Neural crest cell (in vitro differentiated cells): Measurements from ENCODE around the gene LRRIQ4. TPM values are rescaled to one million over a fixed set of nuclear protein-coding genes. Genes with fewer than 3 reads are reported as not detected.

Source experiments
- DNase-seq: peaks from one replicate; pipeline ENCODE4 v3.0.0; 2021; ENCODE audit warnings: low read depth, mixed read lengths, low spot score
- H3K27ac Mint-ChIP-seq: one replicate; pipeline ENCODE4 v1.8.0; 2021; ENCODE audit warnings: mild to moderate bottlenecking, mixed read lengths; ENCODE audit not compliant: unreplicated experiment
- H3K27me3 Mint-ChIP-seq: 2 replicates; pipeline ENCODE4 v1.8.0; 2021; ENCODE audit warnings: low read depth, mild to moderate bottlenecking, mixed read lengths
- H3K36me3 Mint-ChIP-seq: 2 replicates; pipeline ENCODE4 v1.8.0; 2021; ENCODE audit warnings: low read depth, mild to moderate bottlenecking, mixed read lengths
- H3K4me1 Mint-ChIP-seq: 2 replicates; pipeline ENCODE4 v1.8.0; 2021; ENCODE audit warnings: mixed read lengths
- H3K4me3 Mint-ChIP-seq: one replicate; pipeline ENCODE4 v1.8.0; 2021; ENCODE audit warnings: mild to moderate bottlenecking, mixed read lengths
- H3K9me3 Mint-ChIP-seq: 2 replicates; pipeline ENCODE4 v1.8.0; 2021; ENCODE audit warnings: mixed read lengths
- CTCF ChIP-seq: fragments of 200-600 bp; sonication (generic); conservative IDR thresholded peaks from 2 replicates; pipeline ENCODE4 v1.5.0; 2021; ENCODE audit warnings: antibody characterized with exemption, mild to moderate bottlenecking
- total RNA-seq: library from RNA; stranded (reverse); gene quantifications from 2 replicates; pipeline ENCODE4 v1.2.1, GENCODE V29; 2021

LRRIQ4 gene
- total RNA-seq, 1 donor from 2014 or later: 0.12 TPM

DNA sequence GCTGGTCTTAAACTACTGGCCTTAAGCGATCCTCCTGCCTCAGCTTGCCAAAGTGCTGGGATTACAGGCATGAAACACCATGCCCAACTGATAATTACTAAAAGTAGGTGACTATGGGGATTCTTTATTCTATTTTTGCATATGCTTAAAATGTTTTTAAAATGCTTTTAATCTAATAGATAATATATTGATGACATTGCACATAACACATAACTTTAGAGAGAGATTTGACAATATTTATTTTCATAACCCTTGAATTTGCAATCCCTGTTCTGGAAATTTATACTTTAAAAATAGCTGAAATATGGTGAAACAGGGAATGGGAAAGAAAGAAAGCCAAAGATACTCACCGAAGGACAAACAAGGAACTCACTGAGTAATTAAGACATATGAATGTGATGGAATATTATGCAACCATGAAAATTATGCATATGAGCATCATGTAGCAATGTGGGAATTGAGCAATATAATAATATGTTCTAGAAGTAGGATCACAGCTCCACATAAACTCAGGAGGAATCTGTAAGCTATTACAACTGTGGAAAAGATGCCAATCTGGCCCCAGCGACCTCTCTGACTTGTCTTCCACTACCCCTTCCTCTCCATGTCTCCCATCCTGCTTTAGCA, 55.0 kb downstream of the LRRIQ4 start:
- H3K36me3 Mint-ChIP-seq: no peaks in the 10 kb centered on the region
- no peak for TF ChIP-seq CTCF
- no peak overlapping the region for H3K4me3 Mint-ChIP-seq
- H3K27ac Mint-ChIP-seq: no peak overlapping the region
- no peak for DNase-seq
- H3K9me3 Mint-ChIP-seq: peaks cover 4% of the 10 kb centered on the region
- peaks cover 4% of the 10 kb centered on the region for H3K4me1 Mint-ChIP-seq
- no peaks in the 10 kb centered on the region for H3K27me3 Mint-ChIP-seq

- DNase-seq: no peak
- H3K27ac Mint-ChIP-seq: no peak overlapping the region
- peaks cover 4% of the 10 kb centered on the region for H3K9me3 Mint-ChIP-seq
- no peak overlapping the region for H3K4me3 Mint-ChIP-seq
- no peaks in the 10 kb centered on the region for H3K27me3 Mint-ChIP-seq
- no peaks in the 10 kb centered on the region for H3K36me3 Mint-ChIP-seq
- TF ChIP-seq CTCF: no peak
- H3K4me1 Mint-ChIP-seq: peaks cover 4% of the 10 kb centered on the region
Measured at GRCh38 chr3:169868369-169868768, 55.7 kb downstream of the LRRIQ4 start.

- no peaks in the 10 kb centered on the region for H3K36me3 Mint-ChIP-seq
- no peak for TF ChIP-seq CTCF
- DNase-seq: no peak
- H3K27me3 Mint-ChIP-seq: no peaks in the 10 kb centered on the region
- no peak within 1 kb of the TSS for H3K4me3 Mint-ChIP-seq
- peak within 1 kb of the TSS; percentile 53 for H3K27ac Mint-ChIP-seq
- H3K9me3 Mint-ChIP-seq: peaks cover 4% of the 10 kb centered on the region
- H3K4me1 Mint-ChIP-seq: peaks cover 4% of the 10 kb centered on the region
Measured at GRCh38 chr3:169869484-169870220, 57.0 kb downstream of the LRRIQ4 start, which contains the start of gene LRRC31. Gene LRRC31 (minus strand): TSS chr3:169869935. CDS start chr3:169869807, 128 bp downstream.

DNA sequence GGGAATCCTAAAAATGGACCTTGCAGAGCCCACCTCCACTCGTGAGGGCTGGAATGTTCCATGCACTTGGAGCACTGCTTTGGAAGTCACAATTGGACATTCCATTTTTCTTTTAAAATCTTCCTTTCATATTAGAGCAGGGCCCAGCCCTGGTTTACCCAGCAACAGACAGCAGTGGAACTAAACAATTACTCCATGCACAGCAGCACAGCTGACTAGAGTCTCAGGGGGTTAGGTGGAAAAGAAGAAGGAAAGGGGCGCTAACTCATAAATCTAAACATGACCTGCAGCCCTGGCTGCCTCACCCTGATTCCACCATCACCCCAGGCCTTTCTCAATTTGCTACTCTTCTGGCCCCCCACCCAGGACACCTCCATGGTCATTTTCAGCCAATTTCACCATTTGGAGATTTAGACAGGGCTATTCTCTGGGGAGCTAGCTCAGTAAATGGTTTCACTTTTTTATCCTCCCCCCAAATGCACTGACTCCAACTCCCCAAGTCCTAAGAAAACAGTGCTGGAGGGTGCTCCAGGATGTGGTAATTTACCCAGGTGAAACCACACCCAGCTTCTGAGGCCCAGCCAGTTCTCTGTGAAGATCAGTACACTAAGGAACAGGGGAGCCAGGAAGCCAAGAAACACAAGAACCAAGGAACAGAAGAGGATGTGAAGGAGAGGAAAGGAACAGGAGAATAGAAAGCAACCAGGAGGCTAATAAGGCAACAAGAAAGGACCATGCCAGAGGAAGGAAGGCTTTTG, 58.6 kb downstream of the LRRIQ4 start:
- Mint-ChIP-seq H3K36me3 (no peaks in the 10 kb centered on the region), H3K4me1 (peaks cover 4% of the 10 kb centered on the region), H3K4me3 (no peak overlapping the region), H3K27me3 (no peaks in the 10 kb centered on the region), H3K9me3 (peaks cover 7% of the 10 kb centered on the region), H3K27ac (no peak overlapping the region)
- TF ChIP-seq CTCF: no peak
- DNase-seq: no peak

DNA sequence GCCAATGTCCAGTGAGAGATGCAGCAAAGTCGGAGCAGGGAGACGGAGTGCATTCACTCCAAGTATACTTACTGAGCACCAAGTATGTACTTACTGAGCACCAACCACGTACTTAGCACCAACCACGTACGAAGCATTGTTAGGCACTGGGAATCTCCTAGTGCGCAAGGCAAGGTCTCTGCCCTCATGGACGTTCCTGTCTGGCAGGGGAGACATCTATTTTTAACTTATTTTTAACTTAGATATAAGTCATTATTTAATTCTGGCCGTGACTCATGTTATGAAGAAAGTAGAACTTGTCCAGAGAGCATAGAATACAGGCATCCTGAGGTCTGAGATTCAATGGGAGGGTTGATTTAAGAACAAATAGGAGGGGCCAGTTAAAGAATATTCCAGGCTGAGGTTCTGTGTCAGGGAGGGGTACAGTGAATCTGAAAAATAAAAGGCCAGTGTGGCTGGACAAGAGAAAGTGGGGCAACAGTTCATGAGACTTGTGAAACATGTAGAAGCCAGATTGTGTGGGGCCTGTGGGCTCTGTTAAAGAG, 66.4 kb downstream of the LRRIQ4 start:
- Mint-ChIP-seq H3K36me3 (no peaks in the 10 kb centered on the region), H3K4me1 (no peaks in the 10 kb centered on the region), H3K9me3 (peaks cover 3% of the 10 kb centered on the region), H3K27ac (no peak overlapping the region), H3K27me3 (no peaks in the 10 kb centered on the region), H3K4me3 (no peak overlapping the region)
- no peak for TF ChIP-seq CTCF
- DNase-seq: no peak
